Measurements from ENCODE around the gene SVIL. TPM values are rescaled to one million over a fixed set of nuclear protein-coding genes. Genes with fewer than 3 reads are reported as not detected.

SVIL gene
- total RNA-seq, 2 experiments from 2014 or later, result 1.0 to 3.7 TPM

GRCh38 chr10:29428486-29428885 lies 206.3 kb downstream of the SVIL start:
- DNase-seq (no peak), ATAC-seq (no peak)
- no peaks in the 10 kb centered on the region for H3K9me3 Mint-ChIP-seq (ENCODE audit: low read depth)
- H3K27me3 Mint-ChIP-seq, result no peaks in the 10 kb centered on the region
- H3K4me1 Mint-ChIP-seq, result no peaks in the 10 kb centered on the region
- CTCF ChIA-PET, result interaction anchor here (0.9 to 1.9 kb wide), 3 partner anchors 8 to 68 kb away, joined by 3 to 5 read pairs (median 4); no protein-coding TSS in a partner anchor
- H3K36me3 Mint-ChIP-seq, result peaks cover 13% of the 10 kb centered on the region
- H3K27ac Mint-ChIP-seq, result no peak overlapping the region
- H3K4me3 Mint-ChIP-seq, result no peak overlapping the region

- CTCF ChIA-PET, result interaction anchor here (0.9 kb wide), 1 partner anchor 69 kb away, joined by 4 read pairs; no protein-coding TSS in a partner anchor
- peaks cover 16% of the 10 kb centered on the region for H3K36me3 Mint-ChIP-seq
- H3K9me3 Mint-ChIP-seq (ENCODE audit: low read depth), result no peaks in the 10 kb centered on the region
- no peak for ATAC-seq
- no peak overlapping the region for H3K27ac Mint-ChIP-seq
- H3K4me1 Mint-ChIP-seq, result no peaks in the 10 kb centered on the region
- no peaks in the 10 kb centered on the region for H3K27me3 Mint-ChIP-seq
- no peak overlapping the region for H3K4me3 Mint-ChIP-seq
- no peak for DNase-seq
These were observed 207.1 kb downstream of the SVIL start for GRCh38 chr10:29427667-29428066.

DNA sequence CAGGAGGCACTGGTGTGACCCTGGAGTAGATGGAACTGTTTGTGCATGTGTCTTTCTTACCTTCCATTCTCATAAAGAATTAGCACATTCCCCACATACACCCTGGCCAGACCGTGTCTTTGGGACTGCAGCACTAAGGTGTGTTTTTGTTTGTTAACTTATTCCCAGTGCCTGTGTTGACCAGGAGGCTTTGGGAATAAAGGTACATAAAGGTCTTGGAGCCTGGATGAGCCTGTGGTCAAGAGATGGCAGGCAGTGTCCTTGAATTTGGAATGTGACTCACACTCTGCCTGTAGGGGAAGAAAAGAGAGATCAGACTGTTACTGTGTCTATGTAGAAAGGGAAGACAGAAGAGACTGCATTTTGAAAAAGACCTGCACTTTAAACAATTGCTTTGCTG lies 208.4 kb downstream of the SVIL start:
- Mint-ChIP-seq H3K27me3 (no peaks in the 10 kb centered on the region), H3K36me3 (peaks cover 26% of the 10 kb centered on the region), H3K4me3 (no peak overlapping the region), H3K9me3 (ENCODE audit: low read depth) (no peaks in the 10 kb centered on the region), H3K27ac (no peak overlapping the region), H3K4me1 (no peaks in the 10 kb centered on the region)
- DNase-seq, result no peak
- CTCF ChIA-PET, result no interaction called here
- ATAC-seq, result no peak

GRCh38 chr10:29424017-29424416 lies 210.8 kb downstream of the SVIL start:
- CTCF ChIA-PET, result interaction anchor here (1.1 to 1.4 kb wide), 2 partner anchors 14 to 22 kb away, joined by 3 read pairs; no protein-coding TSS in a partner anchor
- Mint-ChIP-seq H3K4me3 (no peak overlapping the region), H3K27me3 (no peaks in the 10 kb centered on the region), H3K36me3 (peaks cover 39% of the 10 kb centered on the region), H3K27ac (no peak overlapping the region), H3K9me3 (ENCODE audit: low read depth) (no peaks in the 10 kb centered on the region), H3K4me1 (no peaks in the 10 kb centered on the region)
- ATAC-seq, result no peak
- no peak for DNase-seq

- DNase-seq, result no peak
- CTCF ChIA-PET, result interaction anchor here (0.6 to 1.5 kb wide), 4 partner anchors 9 to 832 kb away, joined by 3 to 5 read pairs (median 4); no protein-coding TSS in a partner anchor
- Mint-ChIP-seq H3K36me3 (peaks cover 47% of the 10 kb centered on the region), H3K27me3 (no peaks in the 10 kb centered on the region), H3K27ac (no peak overlapping the region), H3K4me1 (no peaks in the 10 kb centered on the region), H3K9me3 (ENCODE audit: low read depth) (no peaks in the 10 kb centered on the region), H3K4me3 (no peak overlapping the region)
- no peak for ATAC-seq
These were observed 214.0 kb downstream of the SVIL start for GRCh38 chr10:29420744-29421143.

DNA sequence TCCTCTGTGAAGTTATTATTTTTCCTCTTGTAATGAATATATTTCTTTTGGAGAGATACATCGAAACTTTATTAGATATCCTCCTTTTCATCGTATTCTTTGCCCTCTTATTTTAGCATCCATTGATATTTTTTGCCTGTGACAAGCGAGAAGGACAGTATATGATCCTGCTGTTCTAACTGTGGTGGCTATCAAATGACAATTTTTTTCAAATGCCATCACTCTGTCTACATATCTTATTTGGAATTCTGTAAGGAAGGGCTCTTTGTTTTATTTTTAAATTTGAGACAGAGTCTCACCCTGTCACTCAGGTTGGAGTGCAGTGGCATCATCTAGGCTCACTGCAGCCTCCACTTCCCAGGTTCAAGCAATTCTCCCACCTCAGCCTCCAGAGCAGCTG lies 217.4 kb downstream of the SVIL start:
- Mint-ChIP-seq H3K4me1 (peaks cover 18% of the 10 kb centered on the region), H3K36me3 (peaks cover 36% of the 10 kb centered on the region), H3K4me3 (no peak overlapping the region), H3K9me3 (ENCODE audit: low read depth) (no peaks in the 10 kb centered on the region), H3K27me3 (no peaks in the 10 kb centered on the region), H3K27ac (no peak overlapping the region)
- no peak for DNase-seq
- no peak for ATAC-seq
- CTCF ChIA-PET, result interaction anchor here (1.2 kb wide), 1 partner anchor 31 kb away, joined by 3 read pairs; no protein-coding TSS in a partner anchor

GRCh38 chr10:29415876-29416275 lies 218.9 kb downstream of the SVIL start:
- CTCF ChIA-PET, result interaction anchor here (1.2 kb wide), 1 partner anchor 32 kb away, joined by 3 read pairs; no protein-coding TSS in a partner anchor
- ATAC-seq, result no peak
- no peaks in the 10 kb centered on the region for H3K9me3 Mint-ChIP-seq (ENCODE audit: low read depth)
- H3K36me3 Mint-ChIP-seq, result peaks cover 23% of the 10 kb centered on the region
- no peaks in the 10 kb centered on the region for H3K27me3 Mint-ChIP-seq
- peaks cover 27% of the 10 kb centered on the region for H3K4me1 Mint-ChIP-seq
- DNase-seq, result no peak
- H3K27ac Mint-ChIP-seq, result no peak overlapping the region
- no peak overlapping the region for H3K4me3 Mint-ChIP-seq

- CTCF ChIA-PET, result interaction anchor here (0.8 kb wide), 1 partner anchor 29 kb away, joined by 3 read pairs; no protein-coding TSS in a partner anchor
- no peak overlapping the region for H3K4me3 Mint-ChIP-seq
- ATAC-seq, result no peak
- no peaks in the 10 kb centered on the region for H3K9me3 Mint-ChIP-seq (ENCODE audit: low read depth)
- no peak overlapping the region for H3K27ac Mint-ChIP-seq
- DNase-seq, result no peak
- H3K27me3 Mint-ChIP-seq, result no peaks in the 10 kb centered on the region
- H3K36me3 Mint-ChIP-seq, result peaks cover 21% of the 10 kb centered on the region
- peaks cover 32% of the 10 kb centered on the region for H3K4me1 Mint-ChIP-seq
These were observed 220.3 kb downstream of the SVIL start for GRCh38 chr10:29414501-29414900.

- Mint-ChIP-seq H3K36me3 (peaks cover 17% of the 10 kb centered on the region), H3K4me3 (no peak overlapping the region), H3K9me3 (ENCODE audit: low read depth) (no peaks in the 10 kb centered on the region), H3K27me3 (no peaks in the 10 kb centered on the region), H3K4me1 (peaks cover 38% of the 10 kb centered on the region), H3K27ac (no peak overlapping the region)
- CTCF ChIA-PET, result interaction anchor here (1.3 kb wide), 1 partner anchor 20 kb away, joined by 3 read pairs; no protein-coding TSS in a partner anchor
- DNase-seq (no peak), ATAC-seq (no peak)
These were observed 222.3 kb downstream of the SVIL start for GRCh38 chr10:29412485-29412884.

GRCh38 chr10:29411666-29412315 lies 223.0 kb downstream of the SVIL start:
- H3K36me3 Mint-ChIP-seq, result peaks cover 14% of the 10 kb centered on the region
- H3K4me3 Mint-ChIP-seq, result no peak overlapping the region
- no peak overlapping the region for H3K27ac Mint-ChIP-seq
- CTCF ChIA-PET, result interaction anchor here (1.3 kb wide), 1 partner anchor 19 kb away, joined by 3 read pairs; no protein-coding TSS in a partner anchor
- H3K9me3 Mint-ChIP-seq (ENCODE audit: low read depth), result peaks cover 3% of the 10 kb centered on the region
- DNase-seq (no peak), ATAC-seq (no peak)
- H3K4me1 Mint-ChIP-seq, result peaks cover 38% of the 10 kb centered on the region
- H3K27me3 Mint-ChIP-seq, result no peaks in the 10 kb centered on the region

- ATAC-seq, result peak; percentile 85
- Mint-ChIP-seq H3K27me3 (no peaks in the 10 kb centered on the region), H3K27ac (peak overlapping the region; percentile 89), H3K36me3 (peaks cover 9% of the 10 kb centered on the region), H3K9me3 (ENCODE audit: low read depth) (peaks cover 3% of the 10 kb centered on the region), H3K4me1 (peaks cover 30% of the 10 kb centered on the region), H3K4me3 (peak overlapping the region; percentile 88)
- peak; percentile 63 for DNase-seq
- CTCF ChIA-PET, result interaction anchor here (0.8 to 2.2 kb wide), 6 partner anchors 15 to 87 kb away, joined by 3 to 8 read pairs (median 5); no protein-coding TSS in a partner anchor
These were observed 225.3 kb downstream of the SVIL start for GRCh38 chr10:29409241-29410054.

DNA sequence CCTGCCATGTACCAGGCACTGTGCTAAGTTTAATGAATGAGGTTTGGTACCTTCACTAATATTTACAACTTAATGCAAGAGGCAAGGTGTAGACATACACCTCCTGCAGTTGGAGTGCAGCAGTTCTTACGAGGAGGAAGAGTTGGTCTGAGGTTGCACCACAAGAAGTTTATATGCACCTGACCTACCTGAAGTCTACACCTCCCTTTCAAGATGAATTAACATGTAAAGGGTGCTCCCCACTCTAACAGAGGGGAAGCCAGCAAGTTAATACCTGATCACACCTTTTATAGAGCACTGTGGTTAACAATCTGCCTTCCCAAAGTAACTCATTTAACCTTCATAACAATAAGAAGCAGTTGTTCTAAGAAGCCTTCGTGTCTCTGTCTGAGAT lies 225.9 kb downstream of the SVIL start:
- H3K4me1 Mint-ChIP-seq, result peaks cover 30% of the 10 kb centered on the region
- H3K9me3 Mint-ChIP-seq (ENCODE audit: low read depth), result peaks cover 3% of the 10 kb centered on the region
- ATAC-seq (no peak), DNase-seq (no peak)
- no peaks in the 10 kb centered on the region for H3K27me3 Mint-ChIP-seq
- peaks cover 9% of the 10 kb centered on the region for H3K36me3 Mint-ChIP-seq
- H3K4me3 Mint-ChIP-seq, result peak overlapping the region; percentile 88
- H3K27ac Mint-ChIP-seq, result peak overlapping the region; percentile 89
- CTCF ChIA-PET, result interaction anchor here (0.8 to 2.2 kb wide), 5 partner anchors 16 to 88 kb away, joined by 3 to 8 read pairs (median 7); no protein-coding TSS in a partner anchor

All from activated CD8-positive, alpha-beta memory T cell treated with anti-CD3 and anti-CD28 coated beads, Interleukin-2, amount 10 ng/mL, durations not matched to agents 7 days and 5 days (primary cell).